Neural crest cell (in vitro differentiated cells): ENCODE data around the gene CCNK. TPM values are rescaled to one million over a fixed set of nuclear protein-coding genes. Genes with fewer than 3 reads are reported as not detected.

ENCODE experiments used
- DNase-seq: peaks from one replicate; pipeline ENCODE4 v3.0.0; 2021; ENCODE audit warnings: low read depth, mixed read lengths, low spot score
- H3K27ac Mint-ChIP-seq: one replicate; pipeline ENCODE4 v1.8.0; 2021; ENCODE audit warnings: mild to moderate bottlenecking, mixed read lengths; ENCODE audit not compliant: unreplicated experiment
- H3K27me3 Mint-ChIP-seq: 2 replicates; pipeline ENCODE4 v1.8.0; 2021; ENCODE audit warnings: low read depth, mild to moderate bottlenecking, mixed read lengths
- H3K36me3 Mint-ChIP-seq: 2 replicates; pipeline ENCODE4 v1.8.0; 2021; ENCODE audit warnings: low read depth, mild to moderate bottlenecking, mixed read lengths
- H3K4me1 Mint-ChIP-seq: 2 replicates; pipeline ENCODE4 v1.8.0; 2021; ENCODE audit warnings: mixed read lengths
- H3K4me3 Mint-ChIP-seq: one replicate; pipeline ENCODE4 v1.8.0; 2021; ENCODE audit warnings: mild to moderate bottlenecking, mixed read lengths
- H3K9me3 Mint-ChIP-seq: 2 replicates; pipeline ENCODE4 v1.8.0; 2021; ENCODE audit warnings: mixed read lengths
- total RNA-seq: library from RNA; stranded (reverse); gene quantifications from 2 replicates; pipeline ENCODE4 v1.2.1, GENCODE V29; 2021
- TF ChIP-seq, protein P1 (sequence below): fragments of 200-600 bp; sonication (generic); conservative IDR thresholded peaks from 2 replicates; pipeline ENCODE4 v1.5.0; 2021; ENCODE audit warnings: antibody characterized with exemption, mild to moderate bottlenecking

The CCNK gene
- total RNA-seq, 1 donor from 2014 or later = 69.6 TPM

DNA sequence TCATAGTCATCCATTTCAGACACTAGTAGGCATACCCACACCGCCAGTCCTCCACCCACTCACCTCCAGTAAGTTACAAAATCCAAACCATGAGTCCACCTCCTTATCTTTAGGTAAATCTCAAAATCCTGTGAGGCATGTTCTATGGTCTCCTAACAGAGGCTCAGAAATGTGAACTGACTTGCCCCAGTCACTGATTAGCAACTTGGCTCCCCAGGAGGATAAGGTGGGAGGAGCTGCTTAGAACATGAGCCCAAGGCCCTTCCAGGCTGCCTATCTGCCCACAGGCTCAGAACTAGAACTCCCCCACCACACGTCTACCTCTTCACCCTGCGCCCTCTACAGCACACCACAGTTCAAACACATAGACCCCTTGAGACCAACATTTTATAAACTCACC, 20.4 kb upstream of the CCNK start:
- Mint-ChIP-seq H3K4me3 (no peak overlapping the region), H3K27me3 (no peaks in the 10 kb centered on the region), H3K27ac (no peak overlapping the region), H3K9me3 (no peaks in the 10 kb centered on the region), H3K4me1 (no peaks in the 10 kb centered on the region), H3K36me3 (peaks cover 3% of the 10 kb centered on the region)
- TF ChIP-seq, protein P1, sequence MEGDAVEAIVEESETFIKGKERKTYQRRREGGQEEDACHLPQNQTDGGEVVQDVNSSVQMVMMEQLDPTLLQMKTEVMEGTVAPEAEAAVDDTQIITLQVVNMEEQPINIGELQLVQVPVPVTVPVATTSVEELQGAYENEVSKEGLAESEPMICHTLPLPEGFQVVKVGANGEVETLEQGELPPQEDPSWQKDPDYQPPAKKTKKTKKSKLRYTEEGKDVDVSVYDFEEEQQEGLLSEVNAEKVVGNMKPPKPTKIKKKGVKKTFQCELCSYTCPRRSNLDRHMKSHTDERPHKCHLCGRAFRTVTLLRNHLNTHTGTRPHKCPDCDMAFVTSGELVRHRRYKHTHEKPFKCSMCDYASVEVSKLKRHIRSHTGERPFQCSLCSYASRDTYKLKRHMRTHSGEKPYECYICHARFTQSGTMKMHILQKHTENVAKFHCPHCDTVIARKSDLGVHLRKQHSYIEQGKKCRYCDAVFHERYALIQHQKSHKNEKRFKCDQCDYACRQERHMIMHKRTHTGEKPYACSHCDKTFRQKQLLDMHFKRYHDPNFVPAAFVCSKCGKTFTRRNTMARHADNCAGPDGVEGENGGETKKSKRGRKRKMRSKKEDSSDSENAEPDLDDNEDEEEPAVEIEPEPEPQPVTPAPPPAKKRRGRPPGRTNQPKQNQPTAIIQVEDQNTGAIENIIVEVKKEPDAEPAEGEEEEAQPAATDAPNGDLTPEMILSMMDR = no peak
- no peak for DNase-seq

DNA sequence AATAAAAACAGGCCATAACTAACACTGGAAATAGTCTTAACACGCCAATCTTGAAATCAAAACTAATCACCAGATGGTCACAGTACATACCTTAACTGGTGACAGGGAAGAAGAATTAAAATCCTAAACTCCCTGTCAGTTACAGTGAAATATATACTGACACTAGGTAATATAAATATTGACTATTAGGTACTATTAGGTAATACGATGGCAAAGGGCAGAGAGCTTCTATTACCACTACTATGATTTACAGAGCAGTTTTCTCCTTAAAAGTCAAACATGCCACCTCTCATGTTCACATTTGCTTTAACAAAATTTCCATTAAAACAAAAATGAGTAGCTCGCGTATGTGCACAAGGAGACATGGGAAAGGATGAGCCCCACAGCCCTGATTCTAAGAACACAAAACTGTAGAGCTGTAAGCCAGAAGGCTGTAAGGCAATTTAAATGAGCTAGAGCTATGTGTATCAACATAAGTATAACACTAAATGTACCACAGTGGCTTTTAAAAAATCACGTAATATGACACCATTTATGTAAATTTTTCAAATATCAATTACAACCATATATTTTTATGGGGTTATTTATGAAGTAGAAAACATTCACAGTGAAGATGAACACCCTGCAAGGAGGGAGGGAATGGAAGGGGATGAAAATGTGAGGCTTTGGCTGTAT, 19.7 kb upstream of the CCNK start:
- H3K27ac Mint-ChIP-seq = no peak overlapping the region
- no peaks in the 10 kb centered on the region for H3K4me1 Mint-ChIP-seq
- H3K27me3 Mint-ChIP-seq = no peaks in the 10 kb centered on the region

GRCh38 chr14:99462210-99462609, 19.0 kb upstream of the CCNK start:
- H3K36me3 Mint-ChIP-seq = peaks cover 3% of the 10 kb centered on the region
- DNase-seq = no peak
- H3K4me1 Mint-ChIP-seq = no peaks in the 10 kb centered on the region
- no peaks in the 10 kb centered on the region for H3K9me3 Mint-ChIP-seq
- TF ChIP-seq, protein P1 = no peak
- no peak overlapping the region for H3K27ac Mint-ChIP-seq
- no peak overlapping the region for H3K4me3 Mint-ChIP-seq
- H3K27me3 Mint-ChIP-seq = no peaks in the 10 kb centered on the region

More for the DNA sequence above, 19.7 kb upstream of the CCNK start:
- no peak overlapping the region for H3K4me3 Mint-ChIP-seq
- no peak for DNase-seq
- TF ChIP-seq, protein P1 = no peak
- no peaks in the 10 kb centered on the region for H3K9me3 Mint-ChIP-seq
- H3K36me3 Mint-ChIP-seq = peaks cover 3% of the 10 kb centered on the region

GRCh38 chr14:99463974-99464373, 17.2 kb upstream of the CCNK start:
- H3K27ac Mint-ChIP-seq = no peak overlapping the region
- peaks cover 3% of the 10 kb centered on the region for H3K36me3 Mint-ChIP-seq
- no peaks in the 10 kb centered on the region for H3K4me1 Mint-ChIP-seq
- no peaks in the 10 kb centered on the region for H3K27me3 Mint-ChIP-seq
- DNase-seq = no peak
- H3K4me3 Mint-ChIP-seq = no peak overlapping the region
- H3K9me3 Mint-ChIP-seq = no peaks in the 10 kb centered on the region
- TF ChIP-seq, protein P1 = no peak

GRCh38 chr14:99465288-99465687, 15.9 kb upstream of the CCNK start:
- no peaks in the 10 kb centered on the region for H3K9me3 Mint-ChIP-seq
- H3K4me3 Mint-ChIP-seq = no peak overlapping the region
- H3K36me3 Mint-ChIP-seq = peaks cover 3% of the 10 kb centered on the region
- no peak overlapping the region for H3K27ac Mint-ChIP-seq
- TF ChIP-seq, protein P1 = no peak
- no peaks in the 10 kb centered on the region for H3K27me3 Mint-ChIP-seq
- H3K4me1 Mint-ChIP-seq = no peaks in the 10 kb centered on the region
- DNase-seq = no peak
